Measurements from ENCODE around the gene DNTTIP2.

DNTTIP2 gene

GRCh38 chr1:93844262-93845045 is 34.6 kb downstream of the DNTTIP2 start:
- TF ChIP-seq, protein P1, sequence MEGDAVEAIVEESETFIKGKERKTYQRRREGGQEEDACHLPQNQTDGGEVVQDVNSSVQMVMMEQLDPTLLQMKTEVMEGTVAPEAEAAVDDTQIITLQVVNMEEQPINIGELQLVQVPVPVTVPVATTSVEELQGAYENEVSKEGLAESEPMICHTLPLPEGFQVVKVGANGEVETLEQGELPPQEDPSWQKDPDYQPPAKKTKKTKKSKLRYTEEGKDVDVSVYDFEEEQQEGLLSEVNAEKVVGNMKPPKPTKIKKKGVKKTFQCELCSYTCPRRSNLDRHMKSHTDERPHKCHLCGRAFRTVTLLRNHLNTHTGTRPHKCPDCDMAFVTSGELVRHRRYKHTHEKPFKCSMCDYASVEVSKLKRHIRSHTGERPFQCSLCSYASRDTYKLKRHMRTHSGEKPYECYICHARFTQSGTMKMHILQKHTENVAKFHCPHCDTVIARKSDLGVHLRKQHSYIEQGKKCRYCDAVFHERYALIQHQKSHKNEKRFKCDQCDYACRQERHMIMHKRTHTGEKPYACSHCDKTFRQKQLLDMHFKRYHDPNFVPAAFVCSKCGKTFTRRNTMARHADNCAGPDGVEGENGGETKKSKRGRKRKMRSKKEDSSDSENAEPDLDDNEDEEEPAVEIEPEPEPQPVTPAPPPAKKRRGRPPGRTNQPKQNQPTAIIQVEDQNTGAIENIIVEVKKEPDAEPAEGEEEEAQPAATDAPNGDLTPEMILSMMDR (IDR thresholded peaks at IDR 0.05; ENCODE audit: borderline replicate concordance, control extremely low read depth, extremely low read depth, insufficient read depth, missing control alignments), result peak; percentile 76
- in situ Hi-C loops (cut with MboI; ENCODE audit: low sequenced_read_pairs, unreplicated experiment), result loop anchor here (25.0 kb wide), 1 partner anchor 532 kb away; no protein-coding TSS in a partner anchor
- peak; percentile 59 for DNase-seq (ENCODE audit: low spot score)

DNA sequence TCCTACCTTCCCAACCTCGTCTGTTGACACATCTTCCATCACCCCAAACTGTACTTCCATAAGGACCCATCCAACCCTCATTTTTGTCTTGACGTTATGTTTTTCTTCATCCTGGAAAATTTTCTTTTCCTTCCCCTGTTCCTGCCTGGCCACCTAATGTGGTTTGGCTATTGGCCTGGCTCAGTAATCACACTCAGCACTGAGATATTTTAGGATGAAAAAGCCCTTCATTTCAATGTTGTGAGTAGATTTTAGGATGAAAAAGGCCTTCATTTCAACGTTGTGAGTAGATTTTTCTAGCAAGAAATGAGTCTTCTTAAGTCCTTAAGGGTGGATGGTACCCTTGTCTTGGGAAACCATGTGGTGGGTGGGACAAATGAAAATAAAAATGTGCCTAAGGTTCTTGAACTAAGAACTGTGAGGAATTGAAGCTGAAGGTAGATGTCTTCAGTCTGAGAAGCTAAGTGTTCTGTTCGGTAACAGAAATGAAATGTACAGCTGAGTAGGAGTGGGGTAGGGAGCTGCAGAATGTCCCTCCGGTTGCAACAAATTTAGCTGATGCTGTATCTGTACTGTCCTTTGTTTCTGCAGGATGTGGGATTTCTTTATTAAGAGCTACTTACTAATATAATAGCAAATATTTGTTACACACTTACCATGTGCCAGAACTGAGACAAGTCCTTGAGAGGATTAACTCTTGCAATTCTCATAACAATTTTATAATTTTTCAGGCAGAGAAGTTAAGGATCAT is 36.1 kb downstream of the DNTTIP2 start:
- no peak for DNase-seq (ENCODE audit: low spot score)
- TF ChIP-seq, protein P1 (IDR thresholded peaks at IDR 0.05; ENCODE audit: borderline replicate concordance, control extremely low read depth, extremely low read depth, insufficient read depth, missing control alignments), result no peak
- in situ Hi-C loops (cut with MboI; ENCODE audit: low sequenced_read_pairs, unreplicated experiment), result loop anchor here (25.0 kb wide), 1 partner anchor 531 kb away; no protein-coding TSS in a partner anchor

DNA sequence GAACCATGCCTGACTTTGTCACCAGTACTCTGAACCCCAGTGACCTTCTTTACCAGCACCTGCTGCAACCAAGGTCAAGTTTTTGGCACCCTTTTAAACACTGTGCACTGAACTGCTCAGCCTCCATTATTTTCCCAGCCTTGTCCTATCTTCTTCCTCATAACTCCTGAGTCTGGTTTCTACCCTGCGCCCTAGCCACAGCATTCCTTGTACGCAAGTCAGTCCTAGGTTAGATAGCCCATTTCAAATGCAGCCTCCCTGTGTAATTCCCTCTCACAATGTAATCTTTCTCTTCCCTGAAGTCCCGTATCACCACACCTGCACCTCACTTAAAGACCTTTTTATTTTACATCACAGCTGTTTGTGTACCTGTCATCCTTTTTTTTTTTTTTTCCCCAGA is 37.2 kb downstream of the DNTTIP2 start:
- TF ChIP-seq, protein P1 (IDR thresholded peaks at IDR 0.05; ENCODE audit: borderline replicate concordance, control extremely low read depth, extremely low read depth, insufficient read depth, missing control alignments), result no peak
- in situ Hi-C loops (cut with MboI; ENCODE audit: low sequenced_read_pairs, unreplicated experiment), result loop anchor here (25.0 kb wide), 1 partner anchor 529 kb away; no protein-coding TSS in a partner anchor
- no peak for DNase-seq (ENCODE audit: low spot score)

DNA sequence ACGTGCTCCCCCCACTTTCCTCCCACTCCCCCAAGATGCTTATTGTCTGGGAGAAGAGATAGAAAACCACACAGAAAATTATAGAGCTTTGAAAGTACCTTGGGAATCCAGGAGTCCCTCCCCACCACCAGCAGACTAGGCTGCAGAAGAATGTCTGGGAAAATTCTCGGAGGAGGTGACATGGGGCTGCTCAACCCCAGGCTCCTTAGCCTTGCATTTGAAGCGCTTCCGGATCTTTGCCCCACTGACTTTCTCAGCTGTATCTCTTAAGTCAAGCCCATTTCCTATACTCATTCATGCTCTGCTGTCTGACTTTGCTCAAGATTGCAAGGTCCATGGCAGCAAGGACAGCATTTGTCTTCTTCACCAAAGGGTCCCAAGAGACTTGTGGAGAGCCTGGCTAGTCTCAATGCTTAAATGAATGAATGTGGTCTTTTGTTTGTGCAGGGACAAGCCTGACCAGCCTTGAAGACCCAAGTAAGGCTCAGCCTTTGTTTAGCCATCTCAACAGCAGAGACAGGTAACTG is 38.0 kb downstream of the DNTTIP2 start:
- TF ChIP-seq, protein P1 (IDR thresholded peaks at IDR 0.05; ENCODE audit: borderline replicate concordance, control extremely low read depth, extremely low read depth, insufficient read depth, missing control alignments), result no peak
- in situ Hi-C loops (cut with MboI; ENCODE audit: low sequenced_read_pairs, unreplicated experiment), result loop anchor here (25.0 kb wide), 1 partner anchor 529 kb away; no protein-coding TSS in a partner anchor
- no peak for DNase-seq (ENCODE audit: low spot score)

DNA sequence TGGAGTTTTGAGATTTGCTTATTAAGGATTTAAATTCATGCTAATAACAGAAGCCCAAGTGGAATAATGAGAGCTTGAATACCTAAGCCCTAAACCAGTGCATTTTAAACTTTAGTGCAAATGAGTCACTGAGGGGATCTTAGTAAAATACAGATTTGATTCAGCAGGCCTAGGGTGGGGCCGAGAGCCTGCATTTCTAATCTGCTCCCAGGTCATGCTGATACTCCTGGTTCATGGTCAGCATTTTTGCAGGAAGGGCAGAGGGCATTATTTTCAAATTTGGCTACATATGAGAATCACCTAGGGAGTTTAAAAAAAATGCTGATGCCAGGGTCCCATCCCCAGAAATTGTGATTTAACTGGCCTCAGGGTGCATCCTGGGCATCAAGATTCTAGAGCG is 39.3 kb downstream of the DNTTIP2 start:
- no peak for DNase-seq (ENCODE audit: low spot score)
- TF ChIP-seq, protein P1 (IDR thresholded peaks at IDR 0.05; ENCODE audit: borderline replicate concordance, control extremely low read depth, extremely low read depth, insufficient read depth, missing control alignments), result no peak
- in situ Hi-C loops (cut with MboI; ENCODE audit: low sequenced_read_pairs, unreplicated experiment), result loop anchor here (25.0 kb wide), 1 partner anchor 527 kb away; no protein-coding TSS in a partner anchor

DNA sequence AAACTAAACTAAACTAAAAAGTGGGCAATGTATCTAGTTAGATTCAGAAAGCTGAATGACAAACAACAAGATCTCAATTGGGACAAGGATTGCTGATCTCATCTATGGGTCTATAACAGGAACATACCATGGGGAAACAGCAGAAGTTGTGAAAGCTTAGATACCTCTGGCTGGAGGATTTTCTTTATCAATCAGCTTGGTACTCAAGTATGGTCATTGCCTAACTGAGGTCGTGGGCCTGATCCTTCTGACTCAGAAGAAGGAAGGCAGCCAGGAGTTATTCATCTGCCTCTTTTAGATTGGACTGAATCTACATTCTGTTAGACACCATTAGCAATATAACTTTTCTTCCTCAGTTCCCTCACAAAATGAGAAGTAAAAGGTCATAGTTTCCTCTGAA is 39.7 kb downstream of the DNTTIP2 start:
- TF ChIP-seq, protein P1 (IDR thresholded peaks at IDR 0.05; ENCODE audit: borderline replicate concordance, control extremely low read depth, extremely low read depth, insufficient read depth, missing control alignments), result no peak
- no peak for DNase-seq (ENCODE audit: low spot score)
- in situ Hi-C loops (cut with MboI; ENCODE audit: low sequenced_read_pairs, unreplicated experiment), result loop anchor here (25.0 kb wide), 1 partner anchor 527 kb away; no protein-coding TSS in a partner anchor

Data from GM13976 (cell line).